K562 (cell line): ENCODE data around the gene WARS2. TPM values are rescaled to one million over a fixed set of nuclear protein-coding genes. Genes with fewer than 3 reads are reported as not detected.

ENCODE experiments used
- ATAC-seq: fragments of 200-7000 bp; cut with Tn5 transposase; 3 replicates; pipeline ENCODE4 v1.9.1; 2020; ENCODE audit warnings: moderate library complexity
- BruUV-seq: library from RNA; stranded (reverse); fragments of 400-500 nt; replicated peaks from 2 replicates; lab custom pipeline; 2021; lab: Mats Ljungman, UMichigan
- CTCF ChIA-PET: fragments of 300-600 bp; formaldehyde crosslinking; extraction: SDS; loops from one replicate; lab custom pipeline; 2021; ENCODE audit warnings: low intra/inter-chr PET ratio; lab: Yijun Ruan, JAX
- POLR2A ChIA-PET: fragments of 300-600, 350-650 bp; sonication (Branson Sonifier 250); formaldehyde crosslinking; extraction: SDS; loops from one replicate; lab custom pipeline; 2021; ENCODE audit warnings: antibody characterized with exemption, inconsistent platforms; lab: Yijun Ruan, JAX
- DNase-seq, 4 experiments: peaks; one replicate each; pipeline versions ENCODE4 v3.0.0 to v3.0.0-alpha.2; 2011 to 2018; ENCODE audit warnings: low spot score in 3 of 4, mixed read lengths in 3 of 4; ENCODE audit errors: extremely low read depth in 1 of 4
- FAIRE-seq: peaks from 2 replicates; lab custom pipeline; 2011; peaks lifted over from hg19 to GRCh38; lab: Jason Lieb, UNC
- H2AFZ ChIP-seq: 2 replicates; pipeline ENCODE4 v1.6.0; 2011; ENCODE audit warnings: low read depth, low read length, control low read depth, inconsistent platforms
- H3K27ac ChIP-seq: fragments of 200-600 bp; 3 replicates; pipeline ENCODE4 v1.8.0; 2011; ENCODE audit warnings: low read depth, mild to moderate bottlenecking, control low read depth, inconsistent platforms, low read length, moderate library complexity, mixed read lengths; ENCODE audit errors: extremely low read depth
- H3K27me3 ChIP-seq, 2 experiments: fragments of 300-600 bp in 1 of 2; 2 replicates in 1 of 2; 3 replicates in 1 of 2; pipeline versions ENCODE4 v1.6.0 to v1.8.0; 2011; ENCODE audit warnings: inconsistent platforms in 2 of 2, low read length in 2 of 2, mild to moderate bottlenecking in 1 of 2, mixed read lengths in 1 of 2, moderate library complexity in 1 of 2; ENCODE audit not compliant: control insufficient read depth in 2 of 2, insufficient read depth in 2 of 2
- H3K36me3 ChIP-seq: fragments of 300-600 bp; 3 replicates; pipeline ENCODE4 v1.8.0; 2011; ENCODE audit warnings: mild to moderate bottlenecking, low read length, inconsistent platforms; ENCODE audit not compliant: control insufficient read depth, insufficient read depth
- H3K4me1 ChIP-seq, 2 experiments: fragments of 200-600 bp in 1 of 2; replicated peaks in 1 of 2; 2 replicates in 1 of 2; 3 replicates in 1 of 2; pipeline versions ENCODE4 v1.5.1 to v1.8.0; 2011; ENCODE audit warnings: inconsistent platforms in 2 of 2, low read length in 2 of 2, mild to moderate bottlenecking in 1 of 2, mixed read lengths in 1 of 2, moderate library complexity in 1 of 2; ENCODE audit not compliant: control insufficient read depth in 2 of 2, insufficient read depth in 2 of 2
- H3K4me2 ChIP-seq: 2 replicates; pipeline ENCODE4 v1.6.1; 2011; ENCODE audit warnings: low read length, control low read depth, inconsistent platforms, mixed read lengths; ENCODE audit not compliant: insufficient read depth
- H3K4me3 ChIP-seq: fragments of 200-600 bp; sonication (generic), shearing (Covaris generic); 2 replicates; pipeline ENCODE4 v1.5.1; 2016; ENCODE audit warnings: control low read depth, inconsistent platforms
- H3K79me2 ChIP-seq: fragments of 200-600 bp; 3 replicates; pipeline ENCODE4 v1.8.0; 2011; ENCODE audit warnings: low read length, inconsistent platforms; ENCODE audit not compliant: control insufficient read depth, insufficient read depth
- H3K9ac ChIP-seq, 2 experiments: 2 replicates each; pipeline versions ENCODE4 v1.6.0 to v1.6.1; 2011; ENCODE audit warnings: low read depth in 2 of 2, low read length in 2 of 2, control low read depth in 1 of 2, inconsistent platforms in 1 of 2, mild to moderate bottlenecking in 1 of 2, mixed read lengths in 1 of 2; ENCODE audit not compliant: insufficient read depth in 1 of 2
- H3K9me1 ChIP-seq: one replicate; pipeline ENCODE4 v1.6.0; 2011; ENCODE audit warnings: inconsistent platforms, mild to moderate bottlenecking, low read length, moderate library complexity; ENCODE audit not compliant: control insufficient read depth, insufficient read depth
- H3K9me3 ChIP-seq: replicated peaks from 2 replicates; pipeline ENCODE4 v1.5.1; 2011; ENCODE audit warnings: low read depth, low read length, inconsistent platforms; ENCODE audit not compliant: control insufficient read depth, insufficient read depth
- H4K20me1 ChIP-seq: replicated peaks from 2 replicates; pipeline ENCODE4 v1.6.1; 2011; ENCODE audit warnings: low read length, inconsistent platforms, mixed read lengths; ENCODE audit not compliant: control insufficient read depth, insufficient read depth
- CC2D1A ChIP-seq: fragments of 450-650 bp; IDR thresholded peaks from 2 replicates; pipeline ENCODE4 v1.6.1; 2017; ENCODE audit warnings: mild to moderate bottlenecking
- LEF1 ChIP-seq: fragments of 450-650 bp; IDR thresholded peaks from 2 replicates; pipeline ENCODE4 v1.6.1; 2016; ENCODE audit warnings: mild to moderate bottlenecking
- NR1H2 ChIP-seq: sonication (generic); formaldehyde crosslinking; IDR thresholded peaks from 2 replicates; pipeline ENCODE4 v1.4.0; 2020; ENCODE audit warnings: mild to moderate bottlenecking, missing genetic modification reagents
- RBM34 ChIP-seq: fragments of 200-400 bp; formaldehyde crosslinking; IDR thresholded peaks from 2 replicates; pipeline ENCODE4 v1.6.1; 2018; ENCODE audit warnings: low read length, borderline replicate concordance; ENCODE audit not compliant: insufficient read depth
- STAT5B ChIP-seq: fragments of 250-450 bp; sonication (Bioruptor Pico); IDR thresholded peaks from 2 replicates; pipeline ENCODE4 v1.8.0; 2021; ENCODE audit warnings: mild to moderate bottlenecking, inconsistent platforms
- TCF7L2 ChIP-seq: fragments of 150-350 bp; IDR thresholded peaks from 2 replicates; pipeline ENCODE4 v1.6.1; 2016; ENCODE audit warnings: low read depth, mild to moderate bottlenecking, low read length, moderate library complexity
- TEAD2 ChIP-seq: fragments of 450-650 bp; IDR thresholded peaks from 2 replicates; pipeline ENCODE4 v1.6.1; 2016; ENCODE audit warnings: missing genetic modification characterization, control low read depth, missing compliant biosample characterization
- ZFP1 ChIP-seq: fragments of 450-650 bp; formaldehyde crosslinking; IDR thresholded peaks from 2 replicates; pipeline ENCODE4 v1.4.0; 2020; ENCODE audit warnings: mild to moderate bottlenecking, mixed read lengths
- ZNF696 ChIP-seq: fragments of 250-450 bp; sonication (Bioruptor Pico); conservative IDR thresholded peaks from 2 replicates; pipeline ENCODE4 v1.4.0; 2020; ENCODE audit warnings: mild to moderate bottlenecking, moderate library complexity
- WGBS: fragments of 100-300 bp; shearing (Covaris generic); methylation state at CpG from one replicate; pipeline ENCODE4 v1.1.6; 2016; ENCODE audit warnings: low coverage, mixed read lengths; ENCODE audit not compliant: insufficient coverage; ENCODE audit errors: missing lambda C conversion rate; 5-methylcytosine and 5-hydroxymethylcytosine counted together
- in situ Hi-C: fragments of 300-500 bp; cut with MboI; formaldehyde crosslinking; loops from 4 replicates; pipeline ENCODE4 v1.15.0; 2018; ENCODE audit warnings: inconsistent platforms, mixed read lengths
- intact Hi-C: fragments of 100-400 bp; cut with micrococcal nuclease; formaldehyde crosslinking; loops from 2 replicates; pipeline ENCODE4 v1.14.2; 2022
- polyA plus RNA-seq, 8 experiments: library from polyadenylated mRNA; depleted of rRNA in 4 of 8; stranded (reverse) in 5 of 8; unstranded in 3 of 8; fragments of >200 nt; fragmentation: Nextera tagmentation in 2 of 8; fragmentation: Illumina TruSeq in 1 of 8; extraction: Ambion mirVana in 2 of 8; extraction: Trizol in 1 of 8; gene quantifications; 2 replicates each; pipeline versions ENCODE4 v1.2.1 to v1.2.3, GENCODE V29; 2011 to 2014; ENCODE audit warnings: inconsistent platforms in 1 of 8, missing spikeins in 1 of 8
- total RNA-seq, 7 experiments: library from RNA; depleted of rRNA in 6 of 7; stranded (reverse); fragments of >200 nt in 6 of 7; fragmentation: Illumina TruSeq in 2 of 7; extraction: Trizol in 2 of 7; gene quantifications; 2 replicates each; pipeline versions ENCODE4 v1.2.1 to v1.2.3, GENCODE V29; 2011 to 2021; ENCODE audit warnings: low replicate concordance in 1 of 7
- TF ChIP-seq, protein P1 (sequence below): fragments of 250-450 bp; sonication (Bioruptor Pico); IDR thresholded peaks from 2 replicates; pipeline ENCODE4 v1.8.0; 2022; ENCODE audit warnings: moderate library complexity, mild to moderate bottlenecking, inconsistent platforms

The WARS2 gene
- total and polyA plus RNA-seq, 9 of the 15 experiments (the other 6 are each of a cell fraction or from before 2014, with no cell fraction given), result 5.7 to 18.0 (median 16.9) TPM

- in situ Hi-C loops, result no loop called here
- FAIRE-seq (no peak), ATAC-seq (no peak), DNase-seq (no peak)
- Histone ChIP-seq H3K9me1 (no peaks in the 10 kb centered on the region), H3K27me3 (peaks cover 16 to 54% of the 10 kb centered on the region in 2 experiments), H4K20me1 (no peaks in the 10 kb centered on the region), H3K4me1 (peaks cover 0 to 17% of the 10 kb centered on the region in 2 experiments; a peak in 2 of 5 replicates), H2AFZ (no peak overlapping the region), H3K36me3 (no peaks in the 10 kb centered on the region), H3K27ac (no peak overlapping the region), H3K9ac (no peak overlapping the region), H3K79me2 (peaks cover 5% of the 10 kb centered on the region; the same call in 1 of the 3 replicates), H3K9me3 (no peaks in the 10 kb centered on the region), H3K4me3 (no peak overlapping the region), H3K4me2 (no peak overlapping the region)
- POLR2A ChIA-PET, result no interaction called here
- CTCF ChIA-PET, result no interaction called here
- 14% methylated on average over 6 of the region's 6 CpGs for WGBS
- TF ChIP-seq TCF7L2 (no peak), LEF1 (no peak), STAT5B (CRISPR knock-in tag) (no peak), ZFP1 (CRISPR knock-in tag) (no peak), RBM34 (no peak), ZNF696 (CRISPR knock-in tag) (no peak), TEAD2 (tag) (no peak), NR1H2 (no peak), CC2D1A (no peak)
- TF ChIP-seq, protein P1, sequence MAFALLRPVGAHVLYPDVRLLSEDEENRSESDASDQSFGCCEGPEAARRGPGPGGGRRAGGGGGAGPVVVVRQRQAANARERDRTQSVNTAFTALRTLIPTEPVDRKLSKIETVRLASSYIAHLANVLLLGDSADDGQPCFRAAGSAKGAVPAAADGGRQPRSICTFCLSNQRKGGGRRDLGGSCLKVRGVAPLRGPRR, result no peak
- BruUV-seq, result no TSS peak
- intact Hi-C loops, result no loop called here
Measured at GRCh38 chr1:118982266-118982665, 158.2 kb downstream of the WARS2 start.
